Smooth muscle cell (in vitro differentiated cells): ENCODE measurements around the gene OVOL3. TPM values are rescaled to one million over a fixed set of nuclear protein-coding genes. Genes with fewer than 3 reads are reported as not detected.

Experiments
- DNase-seq: peaks from one replicate; lab custom pipeline; 2025; ENCODE audit not compliant: unreplicated experiment; lab: John Stamatoyannopoulos, UW
- H2AFZ ChIP-seq: fragments of 200-600 bp; sonication (generic); 2 replicates; pipeline ENCODE4 v1.6.0; 2016; ENCODE audit warnings: antibody characterized with exemption, low read depth, mild to moderate bottlenecking
- H3F3A ChIP-seq: fragments of 200-600 bp; sonication (generic); 2 replicates; pipeline ENCODE4 v1.6.0; 2017; ENCODE audit warnings: antibody characterized with exemption, low read depth
- H3K27ac ChIP-seq: fragments of 200-600 bp; sonication (generic); 2 replicates; pipeline ENCODE4 v1.5.1; 2016; ENCODE audit warnings: low read depth, mild to moderate bottlenecking
- H3K27me3 ChIP-seq: fragments of 200-600 bp; sonication (generic); 2 replicates; pipeline ENCODE4 v1.6.1; 2016; ENCODE audit warnings: low read depth, mild to moderate bottlenecking
- H3K36me3 ChIP-seq: fragments of 200-600 bp; sonication (generic); 2 replicates; pipeline ENCODE4 v1.5.1; 2016; ENCODE audit warnings: low read depth
- H3K4me1 ChIP-seq: fragments of 200-600 bp; sonication (generic); 2 replicates; pipeline ENCODE4 v1.5.1; 2016; ENCODE audit warnings: low read depth
- H3K4me2 ChIP-seq: fragments of 200-600 bp; sonication (generic); 2 replicates; pipeline ENCODE4 v1.6.0; 2016; ENCODE audit warnings: mild to moderate bottlenecking
- H3K4me3 ChIP-seq: fragments of 200-600 bp; sonication (generic); 2 replicates; pipeline ENCODE4 v1.5.1; 2016; ENCODE audit warnings: mild to moderate bottlenecking
- H3K79me2 ChIP-seq: fragments of 200-600 bp; sonication (generic); 2 replicates; pipeline ENCODE4 v1.6.0; 2016; ENCODE audit warnings: low read depth, mild to moderate bottlenecking
- H3K9ac ChIP-seq: fragments of 200-600 bp; sonication (generic); 2 replicates; pipeline ENCODE4 v1.6.0; 2016; ENCODE audit warnings: low read depth
- H3K9me3 ChIP-seq: fragments of 200-600 bp; sonication (generic); replicated peaks from 2 replicates; pipeline ENCODE4 v1.5.1; 2016; ENCODE audit warnings: low read depth
- H4K20me1 ChIP-seq: fragments of 200-600 bp; sonication (generic); 2 replicates; pipeline ENCODE4 v1.6.0; 2016; ENCODE audit warnings: low read depth
- CTCF ChIP-seq: fragments of 200-600 bp; sonication (generic); IDR thresholded peaks from 2 replicates; pipeline ENCODE4 v1.5.1; 2017; ENCODE audit warnings: borderline replicate concordance, mild to moderate bottlenecking, antibody characterized with exemption; ENCODE audit not compliant: insufficient read depth, poor library complexity, severe bottlenecking
- WGBS: methylation state at CpG from one replicate; pipeline ENCODE4 v1.1.7; 2016; ENCODE audit warnings: low lambda C conversion rate; 5-methylcytosine and 5-hydroxymethylcytosine counted together
- polyA plus RNA-seq: library from polyadenylated mRNA; unstranded; fragments of >200 nt; fragmentation: Nextera tagmentation; extraction: Ambion mirVana; gene quantifications from 2 replicates; pipeline ENCODE4 v1.2.1, GENCODE V29; 2016
- total RNA-seq: library from RNA; depleted of rRNA; stranded (reverse); fragments of >200 nt; gene quantifications from 2 replicates; pipeline ENCODE4 v1.2.3, GENCODE V29; 2014

The OVOL3 gene
- total and polyA plus RNA-seq, 2 experiments from 2014 or later: not detected

DNA sequence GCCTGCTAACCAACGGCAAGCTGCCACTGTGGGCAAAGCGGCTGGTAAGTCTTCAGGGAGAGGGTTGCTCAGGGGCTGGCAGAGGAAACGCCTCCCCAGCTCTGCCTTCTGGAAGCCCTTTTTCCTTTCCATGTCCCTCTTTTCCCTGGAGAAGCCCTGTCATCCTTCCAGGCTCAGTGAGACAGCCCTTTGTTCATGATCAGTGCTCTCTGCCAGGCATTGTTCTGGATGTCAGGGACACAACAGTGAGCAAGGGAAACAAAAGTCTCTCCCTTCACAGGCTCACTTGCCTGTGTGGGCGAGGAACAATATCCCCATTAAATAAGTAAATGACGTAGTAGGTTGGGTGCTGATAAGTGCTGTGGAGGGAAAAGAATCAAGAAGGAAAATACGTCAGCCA is 13.9 kb upstream of the OVOL3 start:
- no peaks in the 10 kb centered on the region for H3K79me2 ChIP-seq
- H3K27me3 ChIP-seq: no peaks in the 10 kb centered on the region
- TF ChIP-seq CTCF: no peak
- H3K9ac ChIP-seq: no peak overlapping the region
- no peaks in the 10 kb centered on the region for H4K20me1 ChIP-seq
- H2AFZ ChIP-seq: no peak overlapping the region
- H3K4me3 ChIP-seq: no peak overlapping the region
- H3K4me1 ChIP-seq: no peaks in the 10 kb centered on the region
- no peaks in the 10 kb centered on the region for H3K9me3 ChIP-seq
- H3K4me2 ChIP-seq: no peak overlapping the region
- WGBS: 96% methylated on average over 6 of the region's 6 CpGs
- DNase-seq: no peak
- H3K27ac ChIP-seq: no peak overlapping the region
- H3F3A ChIP-seq: no peaks in the 10 kb centered on the region
- H3K36me3 ChIP-seq: no peaks in the 10 kb centered on the region

GRCh38 chr19:36099166-36099785 is 11.7 kb upstream of the OVOL3 start:
- no peak for TF ChIP-seq CTCF
- H2AFZ ChIP-seq: no peak overlapping the region
- H3K9me3 ChIP-seq: no peaks in the 10 kb centered on the region
- no peak overlapping the region for H3K27ac ChIP-seq
- no peaks in the 10 kb centered on the region for H4K20me1 ChIP-seq
- no peaks in the 10 kb centered on the region for H3K79me2 ChIP-seq
- no peak overlapping the region for H3K4me2 ChIP-seq
- no peaks in the 10 kb centered on the region for H3K36me3 ChIP-seq
- no peaks in the 10 kb centered on the region for H3K27me3 ChIP-seq
- no peaks in the 10 kb centered on the region for H3F3A ChIP-seq
- no peak overlapping the region for H3K4me3 ChIP-seq
- no peak for DNase-seq
- 94% methylated on average over 19 of the region's 19 CpGs for WGBS
- no peak overlapping the region for H3K9ac ChIP-seq
- H3K4me1 ChIP-seq: no peaks in the 10 kb centered on the region

GRCh38 chr19:36100476-36100875 is 10.5 kb upstream of the OVOL3 start:
- Histone ChIP-seq H3K79me2 (no peaks in the 10 kb centered on the region), H3K27ac (no peak overlapping the region), H3K9ac (no peak overlapping the region), H3K4me2 (no peak overlapping the region), H3K4me3 (no peak overlapping the region), H3K4me1 (no peaks in the 10 kb centered on the region), H2AFZ (no peak overlapping the region), H3K9me3 (no peaks in the 10 kb centered on the region), H3F3A (no peaks in the 10 kb centered on the region), H3K36me3 (no peaks in the 10 kb centered on the region), H3K27me3 (no peaks in the 10 kb centered on the region), H4K20me1 (no peaks in the 10 kb centered on the region)
- no peak for DNase-seq
- TF ChIP-seq CTCF: no peak
- WGBS: 96% methylated on average over 5 of the region's 5 CpGs
